Fibroblast of skin of left biceps (primary cell): Measurements from ENCODE around the gene HS3ST3B1.
A peak's percentile ranks its signal among the peaks of the same experiment; 100 is the strongest.

Source experiments
- DNase-seq, 2 experiments: peaks; one replicate each; pipeline ENCODE4 v3.0.0-alpha.2; 2013; ENCODE audit warnings: low read depth in 2 of 2

HS3ST3B1 gene

DNA sequence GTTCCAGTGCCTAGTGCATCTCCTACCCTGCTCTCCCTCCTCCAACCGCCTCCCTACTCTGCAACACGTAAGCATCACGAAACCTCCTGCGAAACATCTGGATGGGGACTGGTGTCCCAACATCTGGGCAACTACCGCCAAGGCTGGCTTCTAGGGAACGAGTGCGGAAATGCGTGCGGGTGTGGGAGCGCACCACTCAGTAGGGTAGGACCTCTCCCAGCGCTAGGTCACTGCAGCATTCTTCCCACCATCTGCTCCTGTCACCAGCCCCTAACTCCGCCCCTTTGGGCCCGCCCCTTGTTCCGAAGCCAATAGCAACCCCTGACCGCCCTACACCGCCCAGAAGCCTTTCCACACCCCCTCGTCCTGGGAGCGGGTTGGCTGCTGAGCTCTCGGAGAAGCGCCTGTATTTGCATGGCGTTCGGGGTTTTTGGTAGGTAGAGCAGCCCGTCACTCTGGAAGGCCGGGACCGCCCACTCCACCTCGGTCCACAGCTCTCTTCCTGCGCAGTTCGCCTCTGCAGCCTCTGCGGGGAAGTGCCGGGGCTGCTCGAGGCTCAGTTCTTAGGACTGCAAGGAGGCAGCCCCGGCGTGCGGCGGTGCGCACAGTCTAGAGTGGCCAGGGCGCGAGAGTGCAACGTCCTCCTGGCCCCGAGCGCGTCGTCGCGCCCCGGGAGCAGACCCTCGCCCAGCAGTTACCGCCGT is at the start of gene HS3ST3B1:
Gene HS3ST3B1 (plus strand): TSS at position 507 of the 704 bp plus-strand sequence. CDS start 438 bp downstream, outside the sequence.
- peak; percentile 99 for DNase-seq

GRCh38 chr17:14261406-14261805 is 39.5 kb upstream of the HS3ST3B1 start:
- no peak for DNase-seq

DNA sequence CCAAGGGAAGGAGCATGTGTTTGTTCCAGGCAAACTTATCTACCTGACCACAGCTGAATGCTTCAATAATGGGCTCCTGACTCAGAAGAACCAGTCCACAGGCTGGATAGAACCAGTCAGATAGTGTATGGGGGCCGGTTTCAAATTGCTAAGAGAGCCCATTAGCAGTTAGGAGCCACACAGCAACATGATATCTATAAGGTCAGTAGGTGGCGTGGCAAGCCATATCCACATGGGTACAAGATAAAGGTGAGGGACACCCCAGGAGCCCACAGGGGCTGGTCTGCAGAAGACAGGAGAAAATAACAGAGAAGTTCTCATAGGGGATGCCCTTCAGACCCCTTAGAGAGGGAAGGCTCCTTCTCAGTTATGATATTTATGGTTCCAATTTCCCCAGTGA is 32.6 kb upstream of the HS3ST3B1 start:
- DNase-seq = no peak

- DNase-seq = no peak
These were observed 31.4 kb upstream of the HS3ST3B1 start for GRCh38 chr17:14269473-14269872.

DNA sequence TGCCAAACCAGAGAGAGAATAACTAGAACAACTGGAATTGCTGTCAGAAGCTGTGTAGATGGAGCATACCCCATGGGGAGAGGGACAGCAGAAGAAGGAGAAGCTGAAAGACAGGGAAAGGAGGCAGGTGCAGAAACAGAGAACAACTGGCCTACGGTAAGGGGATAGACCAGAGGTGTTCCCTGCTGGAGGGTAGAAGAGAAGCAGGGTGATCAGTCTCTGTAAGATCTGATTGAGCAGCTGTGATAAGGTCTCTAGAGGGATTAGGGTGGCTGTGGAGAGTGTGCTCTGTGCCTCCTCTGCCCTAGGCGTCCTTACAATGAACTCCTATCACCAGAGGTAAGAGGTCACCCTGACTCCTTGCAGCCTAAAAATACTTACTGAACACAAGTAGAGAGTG is 30.4 kb upstream of the HS3ST3B1 start:
- DNase-seq = no peak

- no peak for DNase-seq
These were observed 24.2 kb upstream of the HS3ST3B1 start for GRCh38 chr17:14276535-14277250.

- no peak for DNase-seq
These were observed 19.4 kb upstream of the HS3ST3B1 start for GRCh38 chr17:14281530-14281929.

- DNase-seq = no peak
These were observed 18.2 kb upstream of the HS3ST3B1 start for GRCh38 chr17:14282726-14283125.

GRCh38 chr17:14289162-14289561 is 11.7 kb upstream of the HS3ST3B1 start:
- no peak for DNase-seq

GRCh38 chr17:14294876-14295275 is 6.0 kb upstream of the HS3ST3B1 start:
- no peak for DNase-seq

GRCh38 chr17:14295676-14296075 is 5.2 kb upstream of the HS3ST3B1 start:
- DNase-seq = no peak

- DNase-seq = no peak
These were observed 4.5 kb upstream of the HS3ST3B1 start for GRCh38 chr17:14296166-14296910.

GRCh38 chr17:14297161-14297851 is 3.6 kb upstream of the HS3ST3B1 start:
- DNase-seq = no peak

GRCh38 chr17:14298221-14298946 is 2.5 kb upstream of the HS3ST3B1 start:
- DNase-seq = no peak

- DNase-seq = no peak
These were observed 2.0 kb upstream of the HS3ST3B1 start for GRCh38 chr17:14298947-14299279.

DNA sequence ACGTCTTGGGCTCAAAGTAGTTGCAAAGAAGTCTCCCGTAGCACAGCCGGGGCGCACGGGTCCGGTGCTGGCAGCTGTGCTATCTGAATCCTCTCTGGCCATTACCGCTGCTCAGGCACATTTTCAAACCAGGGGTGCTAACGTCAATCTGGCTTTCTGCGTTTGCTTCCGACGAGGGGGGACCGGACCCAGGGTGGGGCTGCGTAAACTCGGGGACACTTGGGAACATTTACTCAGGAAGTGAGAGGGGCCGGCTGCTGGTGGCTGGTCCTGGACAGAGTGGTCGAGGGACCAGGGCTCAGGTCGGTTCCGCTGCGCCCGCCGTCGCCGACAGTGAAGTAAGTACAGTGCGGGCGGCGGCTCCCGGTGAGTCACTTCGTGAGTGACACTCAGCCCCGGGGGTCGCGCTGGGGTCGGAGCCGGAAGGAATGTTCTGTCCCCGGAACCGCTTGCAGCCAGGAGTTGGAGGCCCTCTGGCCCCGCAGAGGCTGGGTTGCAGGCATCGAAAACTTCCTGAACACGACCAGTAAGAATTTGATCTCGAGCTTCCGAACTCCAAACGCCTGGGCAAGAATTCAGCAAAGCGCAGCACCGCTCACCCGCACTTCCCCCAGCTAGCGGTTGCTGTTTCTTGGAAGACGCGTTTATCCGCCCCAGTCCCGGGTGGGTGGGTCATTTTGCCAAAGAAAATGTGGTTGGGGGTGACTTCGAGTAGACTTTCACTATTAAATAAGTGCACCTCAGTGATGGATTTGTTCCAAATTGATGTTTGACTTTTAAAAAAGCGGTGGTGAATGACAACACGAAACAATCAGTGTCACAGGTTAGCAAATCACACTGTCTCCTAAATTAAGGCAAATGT is 1.4 kb upstream of the HS3ST3B1 start:
- no peak for DNase-seq

DNA sequence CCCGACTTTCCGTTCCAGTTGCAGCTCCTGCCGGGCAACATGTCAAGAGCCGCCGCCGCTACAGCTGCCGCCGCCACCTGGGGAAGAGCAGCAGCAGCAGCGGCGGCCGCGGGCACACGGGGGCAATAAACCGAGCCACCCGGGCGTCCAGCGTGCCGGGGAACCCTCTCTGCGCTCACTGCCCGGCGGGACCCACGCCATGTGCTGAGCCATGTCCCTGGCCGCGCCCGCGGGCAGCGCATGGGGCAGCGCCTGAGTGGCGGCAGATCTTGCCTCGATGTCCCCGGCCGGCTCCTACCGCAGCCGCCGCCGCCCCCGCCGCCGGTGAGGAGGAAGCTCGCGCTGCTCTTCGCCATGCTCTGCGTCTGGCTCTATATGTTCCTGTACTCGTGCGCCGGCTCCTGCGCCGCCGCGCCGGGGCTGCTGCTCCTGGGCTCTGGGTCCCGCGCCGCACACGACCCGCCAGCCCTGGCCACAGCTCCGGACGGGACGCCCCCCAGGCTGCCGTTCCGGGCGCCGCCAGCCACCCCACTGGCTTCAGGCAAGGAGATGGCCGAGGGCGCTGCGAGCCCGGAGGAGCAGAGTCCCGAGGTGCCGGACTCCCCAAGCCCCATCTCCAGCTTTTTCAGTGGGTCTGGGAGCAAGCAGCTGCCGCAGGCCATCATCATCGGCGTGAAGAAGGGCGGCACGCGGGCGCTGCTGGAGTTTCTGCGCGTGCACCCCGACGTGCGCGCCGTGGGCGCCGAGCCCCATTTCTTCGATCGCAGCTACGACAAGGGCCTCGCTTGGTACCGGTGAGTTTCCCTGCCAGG is 604 bp downstream of the HS3ST3B1 start:
- DNase-seq = no peak

- no peak for DNase-seq
These were observed 1.2 kb downstream of the HS3ST3B1 start for GRCh38 chr17:14302091-14302430.

- DNase-seq = no peak
These were observed 1.7 kb downstream of the HS3ST3B1 start for GRCh38 chr17:14302431-14303099.
